ENCODE measurements around the gene CDCP1. TPM values are rescaled to one million over a fixed set of nuclear protein-coding genes. Genes with fewer than 3 reads are reported as not detected.

Gene CDCP1
- total RNA-seq, 4 donors from 2014 or later = 1.8 to 14.2 (median 4.0) TPM

DNA sequence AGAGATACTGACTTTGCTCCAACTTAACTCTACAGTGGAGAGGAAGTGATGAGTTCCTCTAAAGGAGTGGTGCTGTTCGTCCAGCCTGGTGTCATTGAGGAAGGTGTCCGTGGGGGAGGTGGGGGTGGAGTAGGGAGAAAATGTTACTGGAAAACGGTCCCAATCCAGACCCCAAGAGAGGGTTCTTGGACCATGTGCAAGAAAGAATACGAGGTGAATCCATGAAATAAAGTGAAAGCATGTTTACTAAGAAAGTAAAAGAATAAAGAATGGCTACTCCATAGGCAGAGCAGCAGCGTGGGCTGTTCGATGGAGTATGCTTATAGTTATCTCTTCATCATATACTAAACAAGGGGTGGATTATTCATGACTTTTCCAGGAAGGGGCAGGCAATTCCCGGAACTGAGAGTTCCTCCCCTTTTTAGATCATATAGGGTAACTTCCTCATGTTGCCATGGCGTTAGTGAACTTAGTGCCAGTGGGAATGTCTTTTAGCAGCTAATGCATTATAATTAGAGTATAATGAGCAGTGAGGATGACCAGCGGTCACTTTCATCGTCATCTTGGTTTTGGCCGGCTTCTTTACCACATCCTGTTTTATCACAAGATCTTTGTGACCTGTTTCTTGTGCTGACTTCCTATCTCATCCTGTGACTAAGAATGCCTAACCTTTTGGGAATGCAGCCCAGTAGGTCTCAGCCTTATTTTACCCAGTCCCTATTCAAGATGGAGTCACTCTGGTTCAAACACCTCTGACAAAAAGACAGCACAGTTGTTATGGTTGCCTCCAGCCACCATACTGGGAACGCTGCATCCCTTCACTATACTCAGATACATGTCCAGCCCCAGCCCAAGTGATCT, 81.4 kb downstream of the CDCP1 start:
- intact Hi-C loops (cut with DNase I; ENCODE audit: low total_unique reads) = no loop called here
- Histone ChIP-seq H3K27me3 (no peaks in the 10 kb centered on the region), H3K9me3 (no peaks in the 10 kb centered on the region), H3K36me3 (no peaks in the 10 kb centered on the region), H3K27ac (no peak overlapping the region), H3K4me1 (peaks cover 0 to 4% of the 10 kb centered on the region in 2 donors), H3K4me3 (no peak overlapping the region)
- no peak for TF ChIP-seq POLR2A (IDR thresholded peaks at IDR 0.05)
- TF ChIP-seq, protein P1, sequence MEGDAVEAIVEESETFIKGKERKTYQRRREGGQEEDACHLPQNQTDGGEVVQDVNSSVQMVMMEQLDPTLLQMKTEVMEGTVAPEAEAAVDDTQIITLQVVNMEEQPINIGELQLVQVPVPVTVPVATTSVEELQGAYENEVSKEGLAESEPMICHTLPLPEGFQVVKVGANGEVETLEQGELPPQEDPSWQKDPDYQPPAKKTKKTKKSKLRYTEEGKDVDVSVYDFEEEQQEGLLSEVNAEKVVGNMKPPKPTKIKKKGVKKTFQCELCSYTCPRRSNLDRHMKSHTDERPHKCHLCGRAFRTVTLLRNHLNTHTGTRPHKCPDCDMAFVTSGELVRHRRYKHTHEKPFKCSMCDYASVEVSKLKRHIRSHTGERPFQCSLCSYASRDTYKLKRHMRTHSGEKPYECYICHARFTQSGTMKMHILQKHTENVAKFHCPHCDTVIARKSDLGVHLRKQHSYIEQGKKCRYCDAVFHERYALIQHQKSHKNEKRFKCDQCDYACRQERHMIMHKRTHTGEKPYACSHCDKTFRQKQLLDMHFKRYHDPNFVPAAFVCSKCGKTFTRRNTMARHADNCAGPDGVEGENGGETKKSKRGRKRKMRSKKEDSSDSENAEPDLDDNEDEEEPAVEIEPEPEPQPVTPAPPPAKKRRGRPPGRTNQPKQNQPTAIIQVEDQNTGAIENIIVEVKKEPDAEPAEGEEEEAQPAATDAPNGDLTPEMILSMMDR (IDR thresholded peaks at IDR 0.05) = no peak
- no peak for DNase-seq

GRCh38 chr3:45062697-45063070, 83.5 kb downstream of the CDCP1 start:
- H3K27ac ChIP-seq = no peak overlapping the region

GRCh38 chr3:45060165-45060892, 85.8 kb downstream of the CDCP1 start:
- Histone ChIP-seq H3K27ac (peak overlapping the region in 1 of 2 donors; percentile 47), H3K9me3 (no peaks in the 10 kb centered on the region), H3K4me3 (no peak overlapping the region), H3K4me1 (peaks cover 0 to 3% of the 10 kb centered on the region in 2 donors), H3K27me3 (no peaks in the 10 kb centered on the region), H3K36me3 (no peaks in the 10 kb centered on the region)
- DNase-seq = no peak
- intact Hi-C loops (cut with DNase I; ENCODE audit: low total_unique reads) = no loop called here
- TF ChIP-seq POLR2A (IDR thresholded peaks at IDR 0.05) = no peak
- TF ChIP-seq, protein P1 (IDR thresholded peaks at IDR 0.05) = no peak

More at GRCh38 chr3:45062697-45063070, 83.5 kb downstream of the CDCP1 start:
- Histone ChIP-seq H3K4me3 (no peak overlapping the region), H3K9me3 (no peaks in the 10 kb centered on the region), H3K36me3 (no peaks in the 10 kb centered on the region), H3K4me1 (peaks cover 0 to 4% of the 10 kb centered on the region in 2 donors), H3K27me3 (no peaks in the 10 kb centered on the region)
- TF ChIP-seq, protein P1 (IDR thresholded peaks at IDR 0.05) = no peak
- no peak for TF ChIP-seq POLR2A (IDR thresholded peaks at IDR 0.05)
- no peak for DNase-seq
- intact Hi-C loops (cut with DNase I; ENCODE audit: low total_unique reads) = no loop called here

GRCh38 chr3:45059132-45059531, 87.0 kb downstream of the CDCP1 start:
- TF ChIP-seq POLR2A (IDR thresholded peaks at IDR 0.05) = no peak
- TF ChIP-seq, protein P1 (IDR thresholded peaks at IDR 0.05) = no peak
- Histone ChIP-seq H3K27me3 (no peaks in the 10 kb centered on the region), H3K9me3 (no peaks in the 10 kb centered on the region), H3K4me3 (no peak overlapping the region), H3K27ac (peak overlapping the region in 1 of 2 donors; percentile 47), H3K4me1 (no peaks in the 10 kb centered on the region), H3K36me3 (no peaks in the 10 kb centered on the region)
- DNase-seq = no peak
- intact Hi-C loops (cut with DNase I; ENCODE audit: low total_unique reads) = no loop called here

GRCh38 chr3:45057557-45057956, 88.6 kb downstream of the CDCP1 start:
- Histone ChIP-seq H3K9me3 (no peaks in the 10 kb centered on the region), H3K4me3 (no peak overlapping the region), H3K27ac (peak overlapping the region; percentile 50 to 68), H3K27me3 (no peaks in the 10 kb centered on the region), H3K4me1 (no peaks in the 10 kb centered on the region), H3K36me3 (no peaks in the 10 kb centered on the region)
- intact Hi-C loops (cut with DNase I; ENCODE audit: low total_unique reads) = no loop called here
- no peak for TF ChIP-seq POLR2A (IDR thresholded peaks at IDR 0.05)
- TF ChIP-seq, protein P1 (IDR thresholded peaks at IDR 0.05) = no peak
- DNase-seq = no peak
